ENCODE measurements around the gene SPACA9.

Gene SPACA9

DNA sequence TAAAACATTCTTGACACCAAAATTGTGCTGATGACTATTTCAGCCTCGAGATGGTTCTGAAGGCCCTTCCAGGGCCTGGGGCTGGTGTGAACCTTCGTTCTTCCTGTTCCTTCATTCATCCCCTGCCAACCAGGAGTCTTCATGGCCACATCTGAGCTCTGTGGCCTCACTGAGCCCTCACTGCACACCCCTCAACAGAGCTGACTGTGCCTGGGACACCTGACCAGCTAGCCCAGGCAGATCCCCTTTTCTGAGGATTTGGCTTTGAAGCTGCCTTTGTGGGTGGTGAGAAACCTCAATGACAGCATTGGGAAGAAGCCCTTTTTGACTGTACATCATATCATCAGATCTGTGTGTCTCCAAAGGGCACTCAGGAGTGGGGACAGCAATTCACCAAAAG lies 14.4 kb upstream of the SPACA9 start:
- Histone ChIP-seq H3K27ac (ENCODE audit: low read depth, low read length, severe bottlenecking) (no peak overlapping the region), H3K9me3 (ENCODE audit: control insufficient read depth, low read length) (no peaks in the 10 kb centered on the region), H3K36me3 (ENCODE audit: control insufficient read depth, insufficient read depth, low read length) (no peaks in the 10 kb centered on the region), H3K4me3 (ENCODE audit: extremely low read depth, insufficient read depth, low read length, poor library complexity, severe bottlenecking) (no peak overlapping the region), H3K4me1 (ENCODE audit: control insufficient read depth, insufficient read depth, low read length, poor library complexity, severe bottlenecking) (no peaks in the 10 kb centered on the region)
- 66 to 67% methylated on average over 2 of the region's 2 CpGs for WGBS, 2 experiments (ENCODE audit: insufficient coverage in 2 of 2)

DNA sequence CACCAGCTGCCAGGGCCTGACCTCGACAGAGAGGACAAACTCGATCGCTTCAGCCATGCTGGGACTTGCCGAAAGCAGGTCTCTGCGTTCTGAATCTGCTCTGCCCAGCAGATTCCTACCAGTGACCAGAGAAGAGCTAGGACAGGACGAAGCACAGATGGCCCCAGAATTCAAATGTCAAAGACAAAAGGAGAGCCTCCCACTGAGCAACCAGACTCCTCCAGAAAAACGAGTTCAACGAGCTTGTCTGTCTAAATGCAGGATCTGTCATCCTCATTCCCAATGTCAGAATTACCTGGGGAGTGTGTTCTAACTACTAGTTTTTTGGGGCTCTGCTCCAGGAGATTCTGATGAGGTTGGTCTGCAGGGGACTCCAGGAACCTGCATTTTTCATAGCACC lies 14.0 kb upstream of the SPACA9 start:
- Histone ChIP-seq H3K9me3 (ENCODE audit: control insufficient read depth, low read length) (no peaks in the 10 kb centered on the region), H3K4me3 (ENCODE audit: extremely low read depth, insufficient read depth, low read length, poor library complexity, severe bottlenecking) (no peak overlapping the region), H3K36me3 (ENCODE audit: control insufficient read depth, insufficient read depth, low read length) (no peaks in the 10 kb centered on the region), H3K27ac (ENCODE audit: low read depth, low read length, severe bottlenecking) (no peak overlapping the region), H3K4me1 (ENCODE audit: control insufficient read depth, insufficient read depth, low read length, poor library complexity, severe bottlenecking) (no peaks in the 10 kb centered on the region)
- 67 to 69% methylated on average over 8 of the region's 8 CpGs for whole genome bisulfite sequencing, 2 experiments (ENCODE audit: insufficient coverage in 2 of 2)

DNA sequence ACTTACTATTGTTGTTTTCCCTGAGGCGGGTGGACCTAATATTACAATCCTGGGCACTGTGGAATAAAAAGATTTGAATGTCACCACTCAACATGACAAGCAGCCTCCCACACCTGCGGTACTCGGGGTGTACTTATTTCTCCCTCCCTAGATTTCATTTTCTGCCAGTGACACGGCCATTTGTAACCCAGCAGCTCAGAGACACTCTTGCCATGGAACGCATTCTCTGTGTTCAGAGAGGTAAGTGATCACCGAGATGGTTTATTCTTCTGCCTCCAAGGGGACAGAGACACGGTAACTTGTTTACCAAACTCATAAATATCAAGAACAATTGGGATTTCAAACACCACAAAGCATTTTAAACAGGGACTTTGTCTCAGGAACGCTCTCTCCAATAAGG lies 11.8 kb upstream of the SPACA9 start:
- Histone ChIP-seq H3K4me3 (ENCODE audit: extremely low read depth, insufficient read depth, low read length, poor library complexity, severe bottlenecking) (no peak overlapping the region), H3K4me1 (ENCODE audit: control insufficient read depth, insufficient read depth, low read length, poor library complexity, severe bottlenecking) (no peaks in the 10 kb centered on the region), H3K9me3 (ENCODE audit: control insufficient read depth, low read length) (no peaks in the 10 kb centered on the region), H3K27ac (ENCODE audit: low read depth, low read length, severe bottlenecking) (no peak overlapping the region), H3K36me3 (ENCODE audit: control insufficient read depth, insufficient read depth, low read length) (no peaks in the 10 kb centered on the region)
- 88 to 90% methylated on average over 5 to 7 of the region's 8 CpGs for WGBS, 2 experiments (ENCODE audit: insufficient coverage in 2 of 2)

DNA sequence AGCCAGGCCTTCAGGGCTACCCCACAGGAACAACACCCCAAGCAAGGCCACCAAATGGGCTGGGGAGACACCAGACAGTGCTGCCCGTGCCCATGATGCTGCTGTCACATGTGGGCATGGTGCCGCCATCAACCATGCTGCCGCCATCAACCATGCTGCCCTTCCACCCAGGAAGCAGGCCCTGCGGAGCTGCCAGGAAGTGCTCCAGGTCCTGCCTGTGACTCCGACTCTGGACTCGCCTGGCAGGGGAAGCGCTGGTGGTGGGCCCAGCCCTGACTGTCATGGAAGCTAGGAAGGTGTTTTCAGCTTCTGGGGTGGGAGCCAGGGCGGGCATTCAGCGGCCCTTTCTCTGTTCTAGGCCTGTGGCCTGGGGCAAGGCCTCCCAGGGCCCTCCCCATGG lies 9.4 kb upstream of the SPACA9 start:
- Histone ChIP-seq H3K27ac (ENCODE audit: low read depth, low read length, severe bottlenecking) (no peak overlapping the region), H3K4me3 (ENCODE audit: extremely low read depth, insufficient read depth, low read length, poor library complexity, severe bottlenecking) (no peak overlapping the region), H3K4me1 (ENCODE audit: control insufficient read depth, insufficient read depth, low read length, poor library complexity, severe bottlenecking) (no peaks in the 10 kb centered on the region), H3K36me3 (ENCODE audit: control insufficient read depth, insufficient read depth, low read length) (no peaks in the 10 kb centered on the region), H3K9me3 (ENCODE audit: control insufficient read depth, low read length) (no peaks in the 10 kb centered on the region)
- 90 to 92% methylated on average over 6 to 9 of the region's 9 CpGs for WGBS, 2 experiments (ENCODE audit: insufficient coverage in 2 of 2)

DNA sequence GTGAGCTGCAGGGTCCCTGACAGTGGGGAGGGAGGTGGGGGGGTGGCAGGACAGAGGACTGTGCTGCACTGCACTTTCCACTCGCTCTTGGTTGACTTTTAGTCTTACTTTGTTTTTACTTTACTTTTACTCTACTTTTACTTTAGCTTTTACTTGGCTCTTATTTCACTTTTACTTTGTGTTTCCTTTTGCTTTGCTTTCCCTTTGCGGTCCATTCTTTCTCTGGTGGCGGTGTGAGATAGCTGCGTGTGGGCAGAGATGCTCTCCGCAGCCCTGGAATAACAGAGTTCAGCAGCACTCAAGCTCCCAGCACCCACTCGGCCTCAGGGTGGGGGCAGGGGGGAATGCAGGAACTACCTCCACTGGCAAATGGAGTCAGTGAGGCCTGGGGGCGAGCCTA lies 5.3 kb upstream of the SPACA9 start:
- Histone ChIP-seq H3K36me3 (ENCODE audit: control insufficient read depth, insufficient read depth, low read length) (no peaks in the 10 kb centered on the region), H3K4me3 (ENCODE audit: extremely low read depth, insufficient read depth, low read length, poor library complexity, severe bottlenecking) (no peak overlapping the region), H3K9me3 (ENCODE audit: control insufficient read depth, low read length) (no peaks in the 10 kb centered on the region), H3K4me1 (ENCODE audit: control insufficient read depth, insufficient read depth, low read length, poor library complexity, severe bottlenecking) (no peaks in the 10 kb centered on the region), H3K27ac (ENCODE audit: low read depth, low read length, severe bottlenecking) (no peak overlapping the region)
- WGBS, 2 experiments (ENCODE audit: insufficient coverage in 2 of 2) = 92% methylated on average over 7 of the region's 7 CpGs; no CpG with 5 or more reads in 1 of the 2 experiments

DNA sequence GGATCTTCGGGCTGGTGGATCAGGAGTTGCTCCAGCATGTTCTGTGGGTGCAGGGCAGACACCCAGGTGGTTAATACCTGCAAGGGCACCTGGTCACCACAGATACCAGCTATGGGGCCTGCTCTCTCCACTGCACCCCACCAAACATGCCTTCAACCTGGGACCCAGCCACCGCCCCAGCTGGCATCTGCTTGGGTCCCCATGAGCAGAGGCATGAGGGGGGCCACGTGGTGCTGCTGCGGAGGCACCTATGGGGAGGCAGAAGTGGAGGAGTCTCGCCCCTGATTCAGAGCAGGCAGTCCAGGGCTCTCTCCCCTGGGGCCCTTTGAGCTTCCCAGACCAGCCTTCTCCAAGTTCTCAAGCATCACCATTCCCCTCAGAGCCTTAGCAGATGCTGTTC lies 3.5 kb upstream of the SPACA9 start:
- no peak overlapping the region for H3K27ac ChIP-seq (ENCODE audit: low read depth, low read length, severe bottlenecking)
- no peak overlapping the region for H3K4me3 ChIP-seq (ENCODE audit: extremely low read depth, insufficient read depth, low read length, poor library complexity, severe bottlenecking)
- H3K9me3 ChIP-seq (ENCODE audit: control insufficient read depth, low read length) = no peaks in the 10 kb centered on the region
- H3K4me1 ChIP-seq (ENCODE audit: control insufficient read depth, insufficient read depth, low read length, poor library complexity, severe bottlenecking) = peaks cover 6% of the 10 kb centered on the region
- WGBS, 2 experiments (ENCODE audit: insufficient coverage in 2 of 2) = 76 to 87% methylated on average over 4 of the region's 5 CpGs
- H3K36me3 ChIP-seq (ENCODE audit: control insufficient read depth, insufficient read depth, low read length) = no peaks in the 10 kb centered on the region

DNA sequence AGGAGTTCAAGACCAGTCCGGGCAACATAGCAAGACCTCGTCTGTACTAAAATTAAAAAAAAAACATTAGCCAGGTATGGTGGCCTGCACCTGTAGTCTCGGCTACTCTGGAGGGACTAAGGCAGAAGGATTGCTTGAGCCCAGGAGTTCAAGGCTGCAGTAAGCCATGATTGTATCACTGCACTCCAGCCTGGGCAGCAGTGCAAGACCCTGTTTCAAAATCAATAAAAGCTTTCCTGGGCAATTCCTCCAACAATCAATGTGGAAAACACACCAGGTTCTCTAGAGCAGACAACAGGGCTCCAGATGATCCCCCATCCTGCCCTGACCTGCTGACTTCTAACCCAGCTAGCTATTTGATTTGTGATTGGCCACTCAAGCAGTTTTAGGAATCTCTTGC lies 1.8 kb upstream of the SPACA9 start:
- WGBS, 2 experiments (ENCODE audit: insufficient coverage in 2 of 2) = 75 to 88% methylated on average over 1 to 2 of the region's 3 CpGs
- H3K4me3 ChIP-seq (ENCODE audit: extremely low read depth, insufficient read depth, low read length, poor library complexity, severe bottlenecking) = no peak overlapping the region

DNA sequence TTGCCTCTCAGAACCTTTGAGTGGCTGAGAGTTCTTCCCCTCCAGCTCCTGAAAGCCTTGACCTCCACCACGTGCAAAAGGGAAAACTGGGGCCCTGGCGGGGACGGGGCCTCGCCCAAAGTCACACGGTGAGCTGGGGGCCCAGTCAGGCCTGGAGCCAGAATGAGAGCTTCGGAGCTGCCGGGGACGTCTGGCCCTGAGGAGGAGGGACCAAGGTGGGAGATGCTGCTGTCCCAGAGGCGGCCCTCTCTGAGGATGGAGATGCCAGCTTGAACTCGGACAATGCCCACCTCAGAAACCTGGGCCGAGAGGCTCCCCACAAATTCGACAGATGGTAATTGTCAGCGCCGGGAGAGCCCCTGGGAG lies 1.3 kb upstream of the SPACA9 start:
- H3K27ac ChIP-seq (ENCODE audit: low read depth, low read length, severe bottlenecking) = no peak overlapping the region
- H3K9me3 ChIP-seq (ENCODE audit: control insufficient read depth, low read length) = no peaks in the 10 kb centered on the region
- H3K4me3 ChIP-seq (ENCODE audit: extremely low read depth, insufficient read depth, low read length, poor library complexity, severe bottlenecking) = peak overlapping the region; percentile 95
- WGBS, 2 experiments (ENCODE audit: insufficient coverage in 2 of 2) = 66 to 75% methylated on average over 8 to 14 of the region's 14 CpGs
- no peaks in the 10 kb centered on the region for H3K36me3 ChIP-seq (ENCODE audit: control insufficient read depth, insufficient read depth, low read length)
- peaks cover 6% of the 10 kb centered on the region for H3K4me1 ChIP-seq (ENCODE audit: control insufficient read depth, insufficient read depth, low read length, poor library complexity, severe bottlenecking)

More for the DNA sequence above, 1.8 kb upstream of the SPACA9 start:
- H3K4me1 ChIP-seq (ENCODE audit: control insufficient read depth, insufficient read depth, low read length, poor library complexity, severe bottlenecking) = peaks cover 6% of the 10 kb centered on the region
- H3K9me3 ChIP-seq (ENCODE audit: control insufficient read depth, low read length) = no peaks in the 10 kb centered on the region
- no peaks in the 10 kb centered on the region for H3K36me3 ChIP-seq (ENCODE audit: control insufficient read depth, insufficient read depth, low read length)
- H3K27ac ChIP-seq (ENCODE audit: low read depth, low read length, severe bottlenecking) = no peak overlapping the region

DNA sequence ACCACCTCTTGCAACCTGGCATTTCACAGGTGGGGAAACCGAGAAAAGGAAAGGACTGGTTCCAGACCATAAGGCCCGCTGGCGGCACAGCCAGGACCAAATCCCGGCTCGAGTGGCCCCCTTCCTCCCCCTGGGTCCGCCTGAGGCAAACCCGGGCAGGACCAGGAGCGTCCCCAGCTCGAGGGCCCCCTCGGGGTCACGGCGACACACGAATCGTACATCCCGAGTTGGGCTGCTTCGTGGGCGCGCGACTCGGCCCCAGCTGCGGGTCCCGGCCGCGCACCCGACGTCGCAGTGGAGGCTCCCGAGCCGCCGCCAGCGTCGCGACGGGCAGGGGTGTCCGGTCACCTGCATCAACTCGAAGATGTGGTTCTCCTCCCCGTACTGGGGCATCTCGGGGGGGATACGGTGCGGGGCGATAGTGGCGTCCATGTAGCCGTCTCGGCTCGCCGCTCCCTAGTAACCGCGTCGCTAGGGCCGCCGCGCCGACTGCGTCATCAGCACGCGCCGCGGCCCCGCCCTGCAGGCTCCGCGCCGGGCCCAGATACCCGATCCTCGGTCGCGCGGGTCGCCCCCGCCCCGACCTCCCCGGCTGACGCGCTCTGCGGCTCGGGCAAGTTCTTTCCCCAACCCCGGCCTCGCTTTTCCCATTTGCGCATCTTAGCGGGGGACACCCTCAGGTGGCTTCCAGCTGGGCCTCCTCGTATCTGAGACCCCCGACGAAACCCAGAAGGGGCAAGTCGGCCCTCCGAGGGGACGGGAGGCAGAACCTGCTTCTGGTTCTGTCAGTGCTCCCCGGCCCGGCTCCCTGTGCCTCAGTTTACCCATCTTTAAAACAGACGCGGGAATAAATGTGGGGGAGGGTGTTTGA lies 639 bp upstream of the SPACA9 start, which contains the start of gene AK8:
Gene AK8, minus strand, starts transcription at position 461 of the 871 bp plus-strand sequence. Its CDS starts 29 bp downstream, at position 432.
- H3K27ac ChIP-seq (ENCODE audit: low read depth, low read length, severe bottlenecking) = peak within 1 kb of the TSS; percentile 59
- H3K4me3 ChIP-seq (ENCODE audit: extremely low read depth, insufficient read depth, low read length, poor library complexity, severe bottlenecking) = peak within 1 kb of the TSS; percentile 95
- peaks cover 6% of the 10 kb centered on the region for H3K4me1 ChIP-seq (ENCODE audit: control insufficient read depth, insufficient read depth, low read length, poor library complexity, severe bottlenecking)
- 2% methylated on average over 65 to 76 of the region's 89 CpGs for WGBS, 2 experiments (ENCODE audit: insufficient coverage in 2 of 2)
- no peaks in the 10 kb centered on the region for H3K9me3 ChIP-seq (ENCODE audit: control insufficient read depth, low read length)
- no peaks in the 10 kb centered on the region for H3K36me3 ChIP-seq (ENCODE audit: control insufficient read depth, insufficient read depth, low read length)

DNA sequence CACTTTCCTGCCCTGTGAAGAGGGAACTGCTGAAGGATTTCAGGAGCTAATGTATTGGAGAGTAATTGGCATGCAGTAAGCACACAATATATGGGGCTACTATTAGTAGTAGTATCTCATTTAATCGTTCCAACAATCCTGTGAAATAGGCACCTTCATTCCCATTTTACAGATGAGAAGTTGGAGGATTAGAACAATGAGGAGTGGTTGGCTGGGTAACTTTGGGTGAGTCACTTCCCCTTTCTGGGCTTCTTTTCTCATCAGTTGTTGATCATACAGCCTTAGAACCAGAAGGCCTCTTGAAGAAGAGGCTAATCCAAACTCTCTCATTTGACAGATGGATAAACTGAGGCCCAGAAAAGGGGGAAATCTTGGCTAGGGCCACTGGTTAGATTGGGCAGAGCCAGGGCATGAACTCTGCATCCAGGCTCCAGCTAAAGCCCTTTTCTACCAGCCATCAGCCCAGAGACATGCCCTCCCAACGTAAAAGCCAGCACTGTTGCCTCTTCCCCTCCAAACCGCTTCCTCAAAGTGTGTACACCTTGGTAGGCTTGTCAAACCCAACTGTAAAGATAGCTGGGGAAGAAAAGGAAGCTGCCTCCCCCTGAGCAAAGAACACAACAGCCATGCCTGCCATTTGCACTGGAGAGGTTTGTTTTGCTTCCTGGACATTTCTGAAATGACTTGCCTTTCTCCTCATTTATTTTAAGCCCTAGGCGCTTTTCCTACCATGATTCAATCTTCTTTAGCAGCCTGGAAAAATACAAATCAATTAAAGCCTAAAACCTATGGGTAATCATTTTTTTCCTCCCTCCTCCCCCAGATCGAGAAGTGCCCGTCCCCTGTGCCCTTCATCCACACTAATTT lies 992 bp downstream of the SPACA9 start:
- Histone ChIP-seq H3K9me3 (ENCODE audit: control insufficient read depth, low read length) (no peaks in the 10 kb centered on the region), H3K4me1 (ENCODE audit: control insufficient read depth, insufficient read depth, low read length, poor library complexity, severe bottlenecking) (peaks cover 6% of the 10 kb centered on the region), H3K36me3 (ENCODE audit: control insufficient read depth, insufficient read depth, low read length) (no peaks in the 10 kb centered on the region), H3K4me3 (ENCODE audit: extremely low read depth, insufficient read depth, low read length, poor library complexity, severe bottlenecking) (no peak overlapping the region), H3K27ac (ENCODE audit: low read depth, low read length, severe bottlenecking) (no peak overlapping the region)
- 86 to 96% methylated on average over 3 of the region's 6 CpGs for WGBS, 2 experiments (ENCODE audit: insufficient coverage in 2 of 2)

All from mesodermal cell (in vitro differentiated cells).